ENCODE measurements around the gene FBXO4.

The FBXO4 gene

GRCh38 chr5:41955432-41956024 lies 30.4 kb downstream of the FBXO4 start:
- Histone ChIP-seq H3K4me3 (ENCODE audit: low read depth, low read length) (no peak overlapping the region), H3K27ac (ENCODE audit: extremely low read depth, low read depth, low read length) (no peak overlapping the region), H3K36me3 (ENCODE audit: control insufficient read depth in 2 of 2, insufficient read depth in 1 of 2, low read length in 2 of 2) (no peaks in the 10 kb centered on the region), H3K9me3 (ENCODE audit: control insufficient read depth, insufficient read depth, low read depth, low read length) (no peaks in the 10 kb centered on the region), H3K4me1 (ENCODE audit: control insufficient read depth, insufficient read depth, low read length) (no peaks in the 10 kb centered on the region)
- TF ChIP-seq, protein P1, sequence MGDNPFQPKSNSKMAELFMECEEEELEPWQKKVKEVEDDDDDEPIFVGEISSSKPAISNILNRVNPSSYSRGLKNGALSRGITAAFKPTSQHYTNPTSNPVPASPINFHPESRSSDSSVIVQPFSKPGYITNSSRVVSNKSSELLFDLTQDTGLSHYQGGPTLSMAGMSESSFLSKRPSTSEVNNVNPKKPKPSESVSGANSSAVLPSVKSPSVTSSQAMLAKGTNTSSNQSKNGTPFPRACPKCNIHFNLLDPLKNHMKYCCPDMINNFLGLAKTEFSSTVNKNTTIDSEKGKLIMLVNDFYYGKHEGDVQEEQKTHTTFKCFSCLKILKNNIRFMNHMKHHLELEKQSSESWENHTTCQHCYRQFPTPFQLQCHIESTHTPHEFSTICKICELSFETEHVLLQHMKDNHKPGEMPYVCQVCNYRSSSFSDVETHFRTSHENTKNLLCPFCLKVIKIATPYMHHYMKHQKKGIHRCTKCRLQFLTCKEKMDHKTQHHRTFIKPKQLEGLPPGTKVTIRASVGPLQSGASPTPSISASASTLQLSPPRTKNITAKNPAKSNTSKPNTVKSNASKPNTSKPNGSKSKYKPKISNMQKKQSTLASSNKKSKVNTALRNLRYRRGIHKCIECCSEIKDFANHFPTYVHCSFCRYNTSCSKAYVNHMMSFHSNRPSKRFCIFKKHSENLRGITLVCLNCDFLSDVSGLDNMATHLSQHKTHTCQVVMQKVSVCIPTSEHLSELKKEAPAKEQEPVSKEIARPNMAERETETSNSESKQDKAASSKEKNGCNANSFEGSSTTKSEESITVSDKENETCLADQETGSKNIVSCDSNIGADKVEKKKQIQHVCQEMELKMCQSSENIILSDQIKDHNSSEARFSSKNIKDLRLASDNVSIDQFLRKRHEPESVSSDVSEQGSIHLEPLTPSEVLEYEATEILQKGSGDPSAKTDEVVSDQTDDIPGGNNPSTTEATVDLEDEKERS (tag by site-specific recombination; IDR thresholded peaks at IDR 0.05): no peak
- TF ChIP-seq ZBTB21 (tag by site-specific recombination; IDR thresholded peaks at IDR 0.05) (no peak), ZNF114 (tag by site-specific recombination; IDR thresholded peaks at IDR 0.05) (no peak), FEZF1 (tag by site-specific recombination; IDR thresholded peaks at IDR 0.05) (no peak), ZNF155 (tag by site-specific recombination; IDR thresholded peaks at IDR 0.05) (no peak), ZNF157 (tag by site-specific recombination; IDR thresholded peaks at IDR 0.05) (no peak), ZNF664 (tag by site-specific recombination; IDR thresholded peaks at IDR 0.05) (no peak), OVOL3 (tag by site-specific recombination; IDR thresholded peaks at IDR 0.05) (no peak), ZNF561 (tag by site-specific recombination; IDR thresholded peaks at IDR 0.05; ENCODE audit: borderline replicate concordance) (no peak), PRDM6 (tag by site-specific recombination; IDR thresholded peaks at IDR 0.05) (no peak), ZSCAN23 (tag by site-specific recombination; IDR thresholded peaks at IDR 0.05) (no peak), ZNF596 (tag by site-specific recombination; IDR thresholded peaks at IDR 0.05) (no peak)
- TF ChIP-seq, protein P2, sequence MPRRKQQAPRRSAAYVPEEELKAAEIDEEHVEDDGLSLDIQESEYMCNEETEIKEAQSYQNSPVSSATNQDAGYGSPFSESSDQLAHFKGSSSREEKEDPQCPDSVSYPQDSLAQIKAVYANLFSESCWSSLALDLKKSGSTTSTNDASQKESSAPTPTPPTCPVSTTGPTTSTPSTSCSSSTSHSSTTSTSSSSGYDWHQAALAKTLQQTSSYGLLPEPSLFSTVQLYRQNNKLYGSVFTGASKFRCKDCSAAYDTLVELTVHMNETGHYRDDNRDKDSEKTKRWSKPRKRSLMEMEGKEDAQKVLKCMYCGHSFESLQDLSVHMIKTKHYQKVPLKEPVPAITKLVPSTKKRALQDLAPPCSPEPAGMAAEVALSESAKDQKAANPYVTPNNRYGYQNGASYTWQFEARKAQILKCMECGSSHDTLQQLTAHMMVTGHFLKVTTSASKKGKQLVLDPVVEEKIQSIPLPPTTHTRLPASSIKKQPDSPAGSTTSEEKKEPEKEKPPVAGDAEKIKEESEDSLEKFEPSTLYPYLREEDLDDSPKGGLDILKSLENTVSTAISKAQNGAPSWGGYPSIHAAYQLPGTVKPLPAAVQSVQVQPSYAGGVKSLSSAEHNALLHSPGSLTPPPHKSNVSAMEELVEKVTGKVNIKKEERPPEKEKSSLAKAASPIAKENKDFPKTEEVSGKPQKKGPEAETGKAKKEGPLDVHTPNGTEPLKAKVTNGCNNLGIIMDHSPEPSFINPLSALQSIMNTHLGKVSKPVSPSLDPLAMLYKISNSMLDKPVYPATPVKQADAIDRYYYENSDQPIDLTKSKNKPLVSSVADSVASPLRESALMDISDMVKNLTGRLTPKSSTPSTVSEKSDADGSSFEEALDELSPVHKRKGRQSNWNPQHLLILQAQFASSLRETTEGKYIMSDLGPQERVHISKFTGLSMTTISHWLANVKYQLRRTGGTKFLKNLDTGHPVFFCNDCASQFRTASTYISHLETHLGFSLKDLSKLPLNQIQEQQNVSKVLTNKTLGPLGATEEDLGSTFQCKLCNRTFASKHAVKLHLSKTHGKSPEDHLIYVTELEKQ (tag by site-specific recombination; IDR thresholded peaks at IDR 0.05; ENCODE audit: borderline replicate concordance): no peak
- CTCF ChIA-PET: no interaction called here
- POLR2A ChIA-PET: no interaction called here

DNA sequence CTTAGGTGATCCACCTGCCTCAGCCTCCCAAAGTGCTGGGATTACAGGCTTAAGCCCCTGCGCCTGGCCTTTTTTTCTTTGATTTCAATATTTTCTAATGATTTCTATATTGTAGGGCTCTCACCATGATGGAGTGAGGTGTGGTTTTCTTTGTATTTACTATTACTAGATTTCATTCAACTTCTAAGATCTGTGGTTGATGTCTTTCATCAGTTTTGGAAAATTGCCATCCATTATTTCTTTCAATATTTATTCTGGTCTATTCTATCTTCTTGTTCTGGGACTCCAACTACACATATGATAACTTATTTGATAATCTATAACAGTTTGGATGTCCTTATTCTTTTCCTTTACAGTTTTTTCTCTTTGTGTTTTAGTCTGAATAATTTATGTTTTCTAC lies 31.9 kb downstream of the FBXO4 start:
- peak; percentile 97 for TF ChIP-seq ZNF558 (tag by site-specific recombination; IDR thresholded peaks at IDR 0.05)
- no peak for TF ChIP-seq ZNF138 (tag by site-specific recombination; IDR thresholded peaks at IDR 0.05; ENCODE audit: borderline replicate concordance)
- TF ChIP-seq ZNF561 (tag by site-specific recombination; IDR thresholded peaks at IDR 0.05; ENCODE audit: borderline replicate concordance): no peak
- ChIA-PET CTCF (no interaction called here), POLR2A (no interaction called here)
- no peaks in the 10 kb centered on the region for H3K4me1 ChIP-seq (ENCODE audit: control insufficient read depth, insufficient read depth, low read length)
- H3K27ac ChIP-seq (ENCODE audit: extremely low read depth, low read depth, low read length): no peak overlapping the region
- no peak overlapping the region for H3K4me3 ChIP-seq (ENCODE audit: low read depth, low read length)
- H3K9me3 ChIP-seq (ENCODE audit: control insufficient read depth, insufficient read depth, low read depth, low read length): no peaks in the 10 kb centered on the region
- H3K36me3 ChIP-seq (ENCODE audit: control insufficient read depth in 2 of 2, insufficient read depth in 1 of 2, low read length in 2 of 2): no peaks in the 10 kb centered on the region

All from HEK293 (cell line).